MM.1S (cell line): ENCODE measurements around the gene PATL2.

Source experiments
- EZH2 ChIP-seq: fragments of 300-600 bp; sonication (generic); optimal IDR thresholded peaks from 2 replicates; pipeline ENCODE3; 2017; ENCODE audit warnings: low read depth, mild to moderate bottlenecking, antibody characterized with exemption, low read length, mixed read lengths
- TF ChIP-seq, protein P1 (sequence below): fragments of 300-600 bp; sonication (generic); IDR thresholded peaks from 2 replicates; pipeline ENCODE4 v1.5.1; 2016; ENCODE audit warnings: antibody characterized with exemption, low read length, mixed read lengths

DNA sequence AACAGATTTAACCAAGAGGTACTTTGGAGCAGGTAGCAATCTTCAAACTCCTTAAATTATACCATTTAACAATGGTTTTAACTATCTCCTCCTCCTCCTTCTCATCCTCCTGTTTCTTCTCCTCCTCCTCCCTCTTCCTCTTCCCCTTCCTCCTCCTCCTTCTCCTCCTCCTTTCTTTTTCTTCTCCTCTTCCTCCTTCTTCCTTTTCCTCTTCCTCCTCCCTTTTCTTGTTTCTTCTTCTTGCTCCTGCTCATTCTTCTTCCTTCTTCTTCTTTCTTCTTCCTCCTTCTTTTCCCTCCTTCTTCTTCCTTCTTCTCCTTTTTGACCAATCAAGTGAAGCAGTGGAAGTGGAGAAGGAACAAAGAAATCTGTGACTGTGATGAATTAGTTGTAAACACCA lies 14.1 kb downstream of the PATL2 start:
- TF ChIP-seq, protein P1, sequence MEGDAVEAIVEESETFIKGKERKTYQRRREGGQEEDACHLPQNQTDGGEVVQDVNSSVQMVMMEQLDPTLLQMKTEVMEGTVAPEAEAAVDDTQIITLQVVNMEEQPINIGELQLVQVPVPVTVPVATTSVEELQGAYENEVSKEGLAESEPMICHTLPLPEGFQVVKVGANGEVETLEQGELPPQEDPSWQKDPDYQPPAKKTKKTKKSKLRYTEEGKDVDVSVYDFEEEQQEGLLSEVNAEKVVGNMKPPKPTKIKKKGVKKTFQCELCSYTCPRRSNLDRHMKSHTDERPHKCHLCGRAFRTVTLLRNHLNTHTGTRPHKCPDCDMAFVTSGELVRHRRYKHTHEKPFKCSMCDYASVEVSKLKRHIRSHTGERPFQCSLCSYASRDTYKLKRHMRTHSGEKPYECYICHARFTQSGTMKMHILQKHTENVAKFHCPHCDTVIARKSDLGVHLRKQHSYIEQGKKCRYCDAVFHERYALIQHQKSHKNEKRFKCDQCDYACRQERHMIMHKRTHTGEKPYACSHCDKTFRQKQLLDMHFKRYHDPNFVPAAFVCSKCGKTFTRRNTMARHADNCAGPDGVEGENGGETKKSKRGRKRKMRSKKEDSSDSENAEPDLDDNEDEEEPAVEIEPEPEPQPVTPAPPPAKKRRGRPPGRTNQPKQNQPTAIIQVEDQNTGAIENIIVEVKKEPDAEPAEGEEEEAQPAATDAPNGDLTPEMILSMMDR: no peak
- no peak for TF ChIP-seq EZH2
